ENCODE results near the gene PBX4. TPM values are rescaled to one million over a fixed set of nuclear protein-coding genes. Genes with fewer than 3 reads are reported as not detected.
A peak's percentile ranks its signal among the peaks of the same experiment; 100 is the strongest.

PBX4 gene
- total RNA-seq, 1 experiment from 2014 or later, result 11.6 TPM

DNA sequence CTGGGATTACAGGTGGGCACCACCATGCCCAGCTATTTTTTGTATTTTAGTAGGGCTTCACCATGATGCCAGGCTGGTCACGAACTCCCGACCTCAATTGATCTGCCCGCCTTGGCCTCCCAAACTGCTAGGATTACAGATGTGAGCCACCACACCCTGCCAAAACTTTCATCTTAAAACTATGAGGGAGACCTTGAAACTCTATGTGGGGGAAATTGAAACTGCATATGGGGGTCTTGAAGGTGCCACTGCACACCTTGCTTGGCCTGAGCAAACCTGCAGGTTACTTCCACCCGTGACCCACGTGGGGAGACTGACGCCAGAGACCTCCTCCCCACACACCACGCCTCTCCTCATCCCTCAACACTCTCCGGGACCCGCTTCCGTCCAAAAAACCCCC is 64.8 kb downstream of the PBX4 start:
- no peaks in the 10 kb centered on the region for H3K4me1 ChIP-seq (ENCODE audit: control insufficient read depth in 1 of 2, insufficient read depth in 2 of 2, low read length in 2 of 2)
- H3K27ac ChIP-seq (ENCODE audit: low read depth, low read length), result no peak overlapping the region
- H3K79me2 ChIP-seq (ENCODE audit: insufficient read depth, low read length), result no peaks in the 10 kb centered on the region
- intact Hi-C loops (cut with micrococcal nuclease), result no loop called here
- no TSS peak for BruUV-seq (replicated peaks)
- H3K4me2 ChIP-seq (ENCODE audit: low read length), result no peak overlapping the region
- no peak overlapping the region for H3K4me3 ChIP-seq (replicated peaks in 1 of 2; ENCODE audit: low read depth in 1 of 2, low read length in 2 of 2)
- ATAC-seq (no peak), DNase-seq (ENCODE audit: low read depth, low spot score) (no peak)
- ChIA-PET CTCF (interaction anchor here (1.0 to 4.9 kb wide), 13 partner anchors 13 to 408 kb away, joined by 3 to 52 read pairs (median 4); partner anchors contain the start of gene NDUFA13), RAD21 (ENCODE audit: low non-redundant PET in 1 of 2, low total read pairs in 2 of 2, uncharacterized antibody in 2 of 2, unreplicated experiment in 2 of 2) (interaction anchor here (0.9 to 1.3 kb wide), 3 partner anchors 12 to 21 kb away, joined by 4 read pairs; no protein-coding TSS in a partner anchor), POLR2A (no interaction called here)
- H3K9me3 ChIP-seq (ENCODE audit: control insufficient read depth in 1 of 2, insufficient read depth in 1 of 2, low read depth in 1 of 2, low read length in 2 of 2), result no peaks in the 10 kb centered on the region
- no peaks in the 10 kb centered on the region for H3K36me3 ChIP-seq (ENCODE audit: control insufficient read depth in 1 of 2, insufficient read depth in 2 of 2, low read length in 2 of 2)
- no peaks in the 10 kb centered on the region for H3K9me2 ChIP-seq (ENCODE audit: insufficient read depth)
- H3K9ac ChIP-seq (ENCODE audit: low read length), result no peak overlapping the region
- TF ChIP-seq SRF (IDR thresholded peaks at IDR 0.05; ENCODE audit: low read depth) (no peak), POLR2AphosphoS5 (IDR thresholded peaks at IDR 0.05; ENCODE audit: low read depth, low read length) (no peak), ZFX (IDR thresholded peaks at IDR 0.05) (no peak), RAD21 (IDR thresholded peaks at IDR 0.05; ENCODE audit: low read depth) (no peak), TCF7L2 (IDR thresholded peaks at IDR 0.05; ENCODE audit: borderline replicate concordance, extremely low read depth, insufficient read depth, insufficient read length) (no peak), ZNF274 (IDR thresholded peaks at IDR 0.05; ENCODE audit: low read depth, low read length) (no peak), EZH2phosphoT487 (IDR thresholded peaks at IDR 0.05; ENCODE audit: borderline replicate concordance) (no peak), EGR1 (IDR thresholded peaks at IDR 0.05; ENCODE audit: low read depth) (no peak), EZH2 (IDR thresholded peaks at IDR 0.05) (no peak), CBX3 (IDR thresholded peaks at IDR 0.05; ENCODE audit: low read depth) (no peak)
- TF ChIP-seq, protein P1, sequence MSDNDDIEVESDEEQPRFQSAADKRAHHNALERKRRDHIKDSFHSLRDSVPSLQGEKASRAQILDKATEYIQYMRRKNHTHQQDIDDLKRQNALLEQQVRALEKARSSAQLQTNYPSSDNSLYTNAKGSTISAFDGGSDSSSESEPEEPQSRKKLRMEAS (IDR thresholded peaks at IDR 0.05), result no peak
- H4K20me1 ChIP-seq (ENCODE audit: insufficient read depth), result no peaks in the 10 kb centered on the region
- no peak overlapping the region for H2AFZ ChIP-seq (ENCODE audit: low read depth, low read length, poor library complexity, severe bottlenecking)
- H3K27me3 ChIP-seq (ENCODE audit: insufficient read depth, low read length), result no peaks in the 10 kb centered on the region

DNA sequence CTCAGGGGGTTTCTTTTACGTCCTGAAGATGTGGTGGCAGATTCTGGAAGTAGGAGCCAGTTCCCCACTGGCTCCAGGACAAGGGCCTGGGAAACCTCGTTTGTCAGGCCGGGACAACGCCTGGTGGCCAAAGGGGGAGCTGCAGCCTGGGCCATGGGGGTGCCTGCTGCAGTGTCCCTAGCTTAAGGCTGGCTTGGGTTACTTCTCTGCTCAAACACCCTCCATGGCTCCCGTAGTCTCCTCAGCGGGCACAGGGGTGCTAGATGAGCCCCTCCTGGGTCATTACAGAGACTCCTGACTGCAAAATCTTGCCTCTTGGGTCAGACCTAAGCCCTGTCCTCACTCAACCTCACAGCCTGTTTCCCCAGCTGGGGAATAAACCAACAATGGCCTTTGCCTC is 65.7 kb downstream of the PBX4 start:
- no peak overlapping the region for H3K27ac ChIP-seq (ENCODE audit: low read depth, low read length)
- POLR2A ChIA-PET, result interaction anchor here (0.8 kb wide), 1 partner anchor 12 kb away, joined by 3 read pairs; no protein-coding TSS in a partner anchor
- no peak overlapping the region for H3K4me3 ChIP-seq (replicated peaks in 1 of 2; ENCODE audit: low read depth in 1 of 2, low read length in 2 of 2)
- TF ChIP-seq, protein P2, sequence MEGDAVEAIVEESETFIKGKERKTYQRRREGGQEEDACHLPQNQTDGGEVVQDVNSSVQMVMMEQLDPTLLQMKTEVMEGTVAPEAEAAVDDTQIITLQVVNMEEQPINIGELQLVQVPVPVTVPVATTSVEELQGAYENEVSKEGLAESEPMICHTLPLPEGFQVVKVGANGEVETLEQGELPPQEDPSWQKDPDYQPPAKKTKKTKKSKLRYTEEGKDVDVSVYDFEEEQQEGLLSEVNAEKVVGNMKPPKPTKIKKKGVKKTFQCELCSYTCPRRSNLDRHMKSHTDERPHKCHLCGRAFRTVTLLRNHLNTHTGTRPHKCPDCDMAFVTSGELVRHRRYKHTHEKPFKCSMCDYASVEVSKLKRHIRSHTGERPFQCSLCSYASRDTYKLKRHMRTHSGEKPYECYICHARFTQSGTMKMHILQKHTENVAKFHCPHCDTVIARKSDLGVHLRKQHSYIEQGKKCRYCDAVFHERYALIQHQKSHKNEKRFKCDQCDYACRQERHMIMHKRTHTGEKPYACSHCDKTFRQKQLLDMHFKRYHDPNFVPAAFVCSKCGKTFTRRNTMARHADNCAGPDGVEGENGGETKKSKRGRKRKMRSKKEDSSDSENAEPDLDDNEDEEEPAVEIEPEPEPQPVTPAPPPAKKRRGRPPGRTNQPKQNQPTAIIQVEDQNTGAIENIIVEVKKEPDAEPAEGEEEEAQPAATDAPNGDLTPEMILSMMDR (IDR thresholded peaks at IDR 0.05 in 2 of 3, conservative IDR thresholded peaks at IDR 0.05 in 1 of 3; ENCODE audit: borderline replicate concordance in 1 of 3, insufficient read depth in 1 of 3, low read depth in 2 of 3, low read length in 2 of 3), result peak; percentile 22 to 84 (median 69); a peak in 4 of 6 replicates
- TF ChIP-seq EZH2 (IDR thresholded peaks at IDR 0.05) (no peak), RAD21 (IDR thresholded peaks at IDR 0.05; ENCODE audit: low read depth) (peak; percentile 47; the same call in 1 of the 2 replicates)
- no peaks in the 10 kb centered on the region for H3K27me3 ChIP-seq (ENCODE audit: insufficient read depth, low read length)
- no peaks in the 10 kb centered on the region for H3K79me2 ChIP-seq (ENCODE audit: insufficient read depth, low read length)
- H2AFZ ChIP-seq (ENCODE audit: low read depth, low read length, poor library complexity, severe bottlenecking), result no peak overlapping the region
- CTCF ChIA-PET, result interaction anchor here (0.6 to 4.9 kb wide), 10 partner anchors 9 to 63 kb away, joined by 3 to 52 read pairs (median 3); partner anchors contain the start of gene YJEFN3
- no peaks in the 10 kb centered on the region for H3K4me1 ChIP-seq (ENCODE audit: control insufficient read depth in 1 of 2, insufficient read depth in 2 of 2, low read length in 2 of 2)
- no TSS peak for BruUV-seq (replicated peaks)
- H4K20me1 ChIP-seq (ENCODE audit: insufficient read depth), result no peaks in the 10 kb centered on the region
- intact Hi-C loops (cut with micrococcal nuclease), result no loop called here
- H3K4me2 ChIP-seq (ENCODE audit: low read length), result no peak overlapping the region
- RAD21 ChIA-PET (ENCODE audit: low non-redundant PET in 1 of 2, low total read pairs in 2 of 2, uncharacterized antibody in 2 of 2, unreplicated experiment in 2 of 2), result interaction anchor here (0.7 to 1.0 kb wide), 2 partner anchors 21 to 27 kb away, joined by 3 to 5 read pairs; no protein-coding TSS in a partner anchor
- ATAC-seq (peak; percentile 81), DNase-seq (ENCODE audit: low read depth, low spot score) (no peak)
- no peaks in the 10 kb centered on the region for H3K9me3 ChIP-seq (ENCODE audit: control insufficient read depth in 1 of 2, insufficient read depth in 1 of 2, low read depth in 1 of 2, low read length in 2 of 2)
- H3K36me3 ChIP-seq (ENCODE audit: control insufficient read depth in 1 of 2, insufficient read depth in 2 of 2, low read length in 2 of 2), result no peaks in the 10 kb centered on the region
- no peak overlapping the region for H3K9ac ChIP-seq (ENCODE audit: low read length)
- H3K9me2 ChIP-seq (ENCODE audit: insufficient read depth), result no peaks in the 10 kb centered on the region
